Liver (tissue), 9 donors: Measurements from ENCODE around the gene HEPHL1. TPM values are rescaled to one million over a fixed set of nuclear protein-coding genes. Genes with fewer than 3 reads are reported as not detected.

ENCODE experiments used
- DNase-seq: peaks from one replicate; pipeline ENCODE4 v3.0.0-alpha.2; 2017; ENCODE audit warnings: low spot score
- H3K27ac ChIP-seq, 2 donors: one replicate each; pipeline ENCODE4 v1.7.0; 2013; ENCODE audit warnings: inconsistent platforms in 2 of 2, low read length in 2 of 2, control low read depth in 1 of 2, low read depth in 1 of 2, mild to moderate bottlenecking in 1 of 2
- H3K27me3 ChIP-seq, 4 donors: one replicate each; pipeline versions ENCODE4 v1.6.1 to v1.7.0; 2013; ENCODE audit warnings: low read length in 3 of 4, inconsistent platforms in 1 of 4, mild to moderate bottlenecking in 1 of 4, moderate library complexity in 1 of 4; ENCODE audit not compliant: control insufficient read depth in 4 of 4, insufficient read depth in 4 of 4
- H3K36me3 ChIP-seq, 4 donors: one replicate each; pipeline versions ENCODE4 v1.6.1 to v1.7.0; 2013; ENCODE audit warnings: low read length in 3 of 4, mild to moderate bottlenecking in 3 of 4, low read depth in 1 of 4, moderate library complexity in 1 of 4; ENCODE audit not compliant: control insufficient read depth in 4 of 4, insufficient read depth in 3 of 4
- H3K4me1 ChIP-seq, 4 donors: one replicate each; pipeline versions ENCODE4 v1.6.1 to v1.7.0; 2013; ENCODE audit warnings: low read length in 3 of 4, mild to moderate bottlenecking in 3 of 4, moderate library complexity in 1 of 4; ENCODE audit not compliant: control insufficient read depth in 4 of 4, insufficient read depth in 4 of 4
- H3K4me3 ChIP-seq, 3 donors: one replicate each; pipeline versions ENCODE4 v1.6.1 to v1.7.0; 2013; ENCODE audit warnings: low read length in 3 of 3, control low read depth in 1 of 3, low read depth in 1 of 3, mild to moderate bottlenecking in 1 of 3
- H3K9ac ChIP-seq, 2 donors: one replicate each; pipeline ENCODE4 v1.7.0; 2013; ENCODE audit warnings: low read length in 2 of 2, mild to moderate bottlenecking in 2 of 2, moderate library complexity in 2 of 2, control low read depth in 1 of 2, low read depth in 1 of 2
- H3K9me3 ChIP-seq, 4 donors: one replicate each; pipeline versions ENCODE4 v1.6.1 to v1.7.0; 2013; ENCODE audit warnings: low read length in 3 of 4; ENCODE audit not compliant: control insufficient read depth in 4 of 4
- FOXA1 ChIP-seq: IDR thresholded peaks from 2 replicates; pipeline ENCODE4 v1.6.1; 2016; ENCODE audit warnings: antibody characterized with exemption
- HNF4A ChIP-seq, 2 donors: conservative IDR thresholded peaks; 2 replicates each; pipeline ENCODE4 v1.6.1; 2016; ENCODE audit warnings: antibody characterized with exemption in 2 of 2, mild to moderate bottlenecking in 2 of 2
- HNF4G ChIP-seq: IDR thresholded peaks from 2 replicates; pipeline ENCODE4 v1.6.1; 2016; ENCODE audit warnings: antibody characterized with exemption
- JUND ChIP-seq, 2 donors: IDR thresholded peaks; 2 replicates each; pipeline ENCODE4 v1.6.1; 2016; ENCODE audit warnings: antibody characterized with exemption in 2 of 2
- MAX ChIP-seq: IDR thresholded peaks from 2 replicates; pipeline ENCODE4 v1.6.1; 2016; ENCODE audit warnings: antibody characterized with exemption
- NR2F2 ChIP-seq: IDR thresholded peaks from 2 replicates; pipeline ENCODE4 v1.6.1; 2016; ENCODE audit warnings: antibody characterized with exemption
- RAD21 ChIP-seq, 2 donors: IDR thresholded peaks; 2 replicates each; pipeline ENCODE4 v1.6.1; 2016; ENCODE audit warnings: antibody characterized with exemption in 2 of 2, mild to moderate bottlenecking in 2 of 2
- REST ChIP-seq: IDR thresholded peaks from 2 replicates; pipeline ENCODE4 v1.6.1; 2016; ENCODE audit warnings: antibody characterized with exemption, mild to moderate bottlenecking
- RXRA ChIP-seq, 2 donors: IDR thresholded peaks; 2 replicates each; pipeline ENCODE4 v1.6.1; 2017 to 2018; ENCODE audit warnings: antibody characterized with exemption in 2 of 2, mild to moderate bottlenecking in 1 of 2
- SP1 ChIP-seq: IDR thresholded peaks from 2 replicates; pipeline ENCODE4 v1.6.1; 2018; ENCODE audit warnings: antibody characterized with exemption, mild to moderate bottlenecking
- TAF1 ChIP-seq: conservative IDR thresholded peaks from 2 replicates; pipeline ENCODE4 v1.6.1; 2016; ENCODE audit warnings: antibody characterized with exemption, mild to moderate bottlenecking
- YY1 ChIP-seq: IDR thresholded peaks from 2 replicates; pipeline ENCODE4 v1.6.1; 2016; ENCODE audit warnings: antibody characterized with exemption, mild to moderate bottlenecking
- WGBS: extraction: QIAGEN DNeasy Blood & Tissue Kit; methylation state at CpG from one replicate; pipeline ENCODE4 v1.1.7; 2013; 5-methylcytosine and 5-hydroxymethylcytosine counted together
- polyA plus RNA-seq, 2 donors: library from polyadenylated mRNA; stranded (reverse) in 1 of 2; unstranded in 1 of 2; fragments of 200-250 nt in 1 of 2; fragments of >200 nt in 1 of 2; fragmentation: Nextera tagmentation in 1 of 2; extraction: Ambion mirVana in 1 of 2; gene quantifications; one replicate each; pipeline versions ENCODE4 v1.2.1 to v1.2.3, GENCODE V29; 2013 to 2015
- total RNA-seq, 2 donors: library from RNA; depleted of rRNA; stranded (reverse); fragments of >200 nt; gene quantifications; one replicate each; pipeline ENCODE4 v1.2.3, GENCODE V29; 2014
- TF ChIP-seq, protein P1 (sequence below): fragments of 150-350 bp; IDR thresholded peaks from 2 replicates; pipeline ENCODE4 v1.5.1; 2017; ENCODE audit warnings: improper control_type of control experiment, low read depth, low read length; ENCODE audit not compliant: missing input control
- TF ChIP-seq, protein P2 (sequence below): IDR thresholded peaks from 2 replicates; pipeline ENCODE4 v1.6.1; 2016; ENCODE audit warnings: antibody characterized with exemption
- TF ChIP-seq, protein P3 (sequence below): IDR thresholded peaks from 2 replicates; pipeline ENCODE4 v1.6.1; 2016; ENCODE audit warnings: antibody characterized with exemption
- donor health status: healthy.
- donor health status: healthy.
- donor health status: healthy.
- donor health status: healthy.
- donor health status: healthy.

Gene HEPHL1
- total and polyA plus RNA-seq, 4 donors: 0.19 TPM; not detected in 3

DNA sequence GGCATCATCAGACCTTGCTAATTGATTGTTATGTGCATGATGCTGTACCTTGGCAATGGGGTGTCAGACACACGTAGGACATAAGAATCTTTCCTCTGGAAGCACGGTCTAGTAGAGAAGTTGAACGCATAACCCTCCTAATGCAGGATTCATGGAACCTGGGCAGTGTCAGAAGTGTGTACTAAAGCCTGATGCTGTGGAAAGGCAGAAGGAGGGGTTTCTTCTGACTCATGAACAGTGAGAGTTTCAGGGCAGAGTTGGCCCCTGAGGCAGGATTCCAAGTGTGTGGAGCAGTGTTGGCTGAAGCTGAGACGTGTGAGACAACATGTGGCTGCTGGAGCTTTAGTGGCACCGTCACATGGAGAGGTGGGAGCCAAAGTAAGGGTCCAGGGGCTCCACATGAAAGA is 111.0 kb downstream of the HEPHL1 start:
- Histone ChIP-seq H3K4me3 (no peak overlapping the region), H3K27ac (peak overlapping the region; percentile 63 to 78), H3K27me3 (no peaks in the 10 kb centered on the region), H3K9ac (no peak overlapping the region), H3K36me3 (no peaks in the 10 kb centered on the region), H3K9me3 (no peaks in the 10 kb centered on the region), H3K4me1 (peaks cover 17 to 55% (median 34%) of the 10 kb centered on the region in 4 donors)
- 57% methylated on average over 5 of the region's 5 CpGs for WGBS
- no peak for DNase-seq
- TF ChIP-seq HNF4A (conservative IDR thresholded peaks at IDR 0.05): no peak
- TF ChIP-seq, protein P1, sequence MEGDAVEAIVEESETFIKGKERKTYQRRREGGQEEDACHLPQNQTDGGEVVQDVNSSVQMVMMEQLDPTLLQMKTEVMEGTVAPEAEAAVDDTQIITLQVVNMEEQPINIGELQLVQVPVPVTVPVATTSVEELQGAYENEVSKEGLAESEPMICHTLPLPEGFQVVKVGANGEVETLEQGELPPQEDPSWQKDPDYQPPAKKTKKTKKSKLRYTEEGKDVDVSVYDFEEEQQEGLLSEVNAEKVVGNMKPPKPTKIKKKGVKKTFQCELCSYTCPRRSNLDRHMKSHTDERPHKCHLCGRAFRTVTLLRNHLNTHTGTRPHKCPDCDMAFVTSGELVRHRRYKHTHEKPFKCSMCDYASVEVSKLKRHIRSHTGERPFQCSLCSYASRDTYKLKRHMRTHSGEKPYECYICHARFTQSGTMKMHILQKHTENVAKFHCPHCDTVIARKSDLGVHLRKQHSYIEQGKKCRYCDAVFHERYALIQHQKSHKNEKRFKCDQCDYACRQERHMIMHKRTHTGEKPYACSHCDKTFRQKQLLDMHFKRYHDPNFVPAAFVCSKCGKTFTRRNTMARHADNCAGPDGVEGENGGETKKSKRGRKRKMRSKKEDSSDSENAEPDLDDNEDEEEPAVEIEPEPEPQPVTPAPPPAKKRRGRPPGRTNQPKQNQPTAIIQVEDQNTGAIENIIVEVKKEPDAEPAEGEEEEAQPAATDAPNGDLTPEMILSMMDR: no peak
- TF ChIP-seq, protein P2, sequence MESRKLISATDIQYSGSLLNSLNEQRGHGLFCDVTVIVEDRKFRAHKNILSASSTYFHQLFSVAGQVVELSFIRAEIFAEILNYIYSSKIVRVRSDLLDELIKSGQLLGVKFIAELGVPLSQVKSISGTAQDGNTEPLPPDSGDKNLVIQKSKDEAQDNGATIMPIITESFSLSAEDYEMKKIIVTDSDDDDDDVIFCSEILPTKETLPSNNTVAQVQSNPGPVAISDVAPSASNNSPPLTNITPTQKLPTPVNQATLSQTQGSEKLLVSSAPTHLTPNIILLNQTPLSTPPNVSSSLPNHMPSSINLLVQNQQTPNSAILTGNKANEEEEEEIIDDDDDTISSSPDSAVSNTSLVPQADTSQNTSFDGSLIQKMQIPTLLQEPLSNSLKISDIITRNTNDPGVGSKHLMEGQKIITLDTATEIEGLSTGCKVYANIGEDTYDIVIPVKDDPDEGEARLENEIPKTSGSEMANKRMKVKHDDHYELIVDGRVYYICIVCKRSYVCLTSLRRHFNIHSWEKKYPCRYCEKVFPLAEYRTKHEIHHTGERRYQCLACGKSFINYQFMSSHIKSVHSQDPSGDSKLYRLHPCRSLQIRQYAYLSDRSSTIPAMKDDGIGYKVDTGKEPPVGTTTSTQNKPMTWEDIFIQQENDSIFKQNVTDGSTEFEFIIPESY: no peak

- H3K4me1 ChIP-seq: peaks cover 17 to 49% (median 34%) of the 10 kb centered on the region in 4 donors
- no peak for DNase-seq
- WGBS: 66% methylated on average over 4 of the region's 4 CpGs
- no peaks in the 10 kb centered on the region for H3K36me3 ChIP-seq
- H3K9ac ChIP-seq: no peak overlapping the region
- peak; percentile 52 for TF ChIP-seq SP1
- peak; percentile 50 to 71 for TF ChIP-seq HNF4A (conservative IDR thresholded peaks at IDR 0.05)
- no peak for TF ChIP-seq REST
- TF ChIP-seq RAD21 (IDR thresholded peaks at IDR 0.05): peak in 1 of 2 donors; percentile 41
- TF ChIP-seq RXRA (IDR thresholded peaks at IDR 0.05): peak in 1 of 2 donors; percentile 17
- H3K4me3 ChIP-seq: no peak overlapping the region
- H3K27ac ChIP-seq: peak overlapping the region; percentile 15 to 46
- no peaks in the 10 kb centered on the region for H3K9me3 ChIP-seq
- H3K27me3 ChIP-seq: no peaks in the 10 kb centered on the region
Measured at GRCh38 chr11:94132823-94133408, 111.8 kb downstream of the HEPHL1 start.

DNA sequence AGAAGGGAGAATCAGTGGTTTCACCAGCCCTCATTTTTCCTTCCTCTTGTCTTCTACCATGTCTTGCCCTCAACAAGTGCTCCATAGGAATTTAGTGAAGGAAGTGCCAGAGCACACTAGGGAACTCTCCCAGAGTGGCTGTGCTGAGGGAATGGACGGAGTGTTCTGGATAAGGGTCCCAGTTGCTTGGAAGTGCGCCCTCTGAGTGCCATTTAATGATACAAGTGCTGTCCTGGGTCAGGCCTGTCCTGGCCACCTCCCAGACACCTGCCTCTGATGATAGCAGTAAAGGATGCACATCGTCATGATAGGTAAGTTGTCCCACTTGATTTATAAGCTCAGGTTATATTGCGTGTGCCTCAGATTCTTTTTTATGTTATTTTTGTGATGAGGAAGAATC is 112.6 kb downstream of the HEPHL1 start:
- Histone ChIP-seq H3K27ac (no peak overlapping the region), H3K4me1 (peaks cover 17 to 43% (median 31%) of the 10 kb centered on the region in 4 donors), H3K36me3 (no peaks in the 10 kb centered on the region), H3K27me3 (no peaks in the 10 kb centered on the region), H3K4me3 (no peak overlapping the region), H3K9me3 (no peaks in the 10 kb centered on the region), H3K9ac (no peak overlapping the region)
- WGBS: 93% methylated on average over 4 of the region's 4 CpGs
- DNase-seq: no peak
- TF ChIP-seq SP1: no peak
- no peak for TF ChIP-seq JUND (IDR thresholded peaks at IDR 0.05)
- no peak for TF ChIP-seq TAF1
- TF ChIP-seq, protein P2: no peak
- no peak for TF ChIP-seq FOXA1
- TF ChIP-seq, protein P3, sequence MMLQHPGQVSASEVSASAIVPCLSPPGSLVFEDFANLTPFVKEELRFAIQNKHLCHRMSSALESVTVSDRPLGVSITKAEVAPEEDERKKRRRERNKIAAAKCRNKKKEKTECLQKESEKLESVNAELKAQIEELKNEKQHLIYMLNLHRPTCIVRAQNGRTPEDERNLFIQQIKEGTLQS: no peak
- TF ChIP-seq HNF4G: no peak
- TF ChIP-seq MAX: no peak
- TF ChIP-seq YY1: no peak
- no peak for TF ChIP-seq NR2F2
